Pulmonary artery endothelial cell (primary cell): Measurements from ENCODE around the gene CYP27B1. TPM values are rescaled to one million over a fixed set of nuclear protein-coding genes. Genes with fewer than 3 reads are reported as not detected.
"Not testable (repeated sequence)": the region's sequence is repeated elsewhere in the genome, so short reads cannot be mapped to it uniquely, and the experiment has no call there.

Source experiments
- DNase-seq: peaks from one replicate; pipeline ENCODE4 v3.0.0-alpha.2; 2011; ENCODE audit warnings: low read depth, low spot score
- total RNA-seq: library from RNA; depleted of rRNA; stranded (reverse); fragments of >200 nt; gene quantifications from 2 replicates; pipeline ENCODE4 v1.2.3, GENCODE V29; 2014

Gene CYP27B1
- total RNA-seq, 1 donor from 2014 or later, result 0.66 TPM

GRCh38 chr12:57722716-57723629 lies 43.9 kb downstream of the CYP27B1 start:
- DNase-seq, result no peak

- not testable (repeated sequence) for DNase-seq
Measured at GRCh38 chr12:57721846-57722608, 44.9 kb downstream of the CYP27B1 start.

GRCh38 chr12:57720606-57721595 lies 46.0 kb downstream of the CYP27B1 start:
- DNase-seq, result no peak

GRCh38 chr12:57719777-57720605 lies 46.9 kb downstream of the CYP27B1 start:
- no peak for DNase-seq

- DNase-seq, result no peak
Measured at GRCh38 chr12:57718641-57719528, 48.0 kb downstream of the CYP27B1 start.

- no peak for DNase-seq
Measured at GRCh38 chr12:57717846-57718640, 48.8 kb downstream of the CYP27B1 start.

- no peak for DNase-seq
Measured at GRCh38 chr12:57717131-57717530, 49.7 kb downstream of the CYP27B1 start.

GRCh38 chr12:57716305-57716704 lies 50.6 kb downstream of the CYP27B1 start:
- DNase-seq, result no peak

- no peak for DNase-seq
Measured at GRCh38 chr12:57715786-57716185, 51.1 kb downstream of the CYP27B1 start.

GRCh38 chr12:57715036-57715748 lies 51.7 kb downstream of the CYP27B1 start:
- DNase-seq, result not testable (repeated sequence)

GRCh38 chr12:57713209-57713608 lies 53.7 kb downstream of the CYP27B1 start:
- no peak for DNase-seq

- no peak for DNase-seq
Measured at GRCh38 chr12:57712701-57713100, 54.2 kb downstream of the CYP27B1 start.

Other genes starting within 250 kb of the CYP27B1 start
- gene DDIT3, start 246.6 kb downstream of the CYP27B1 start, total RNA-seq, result 6.0 and 12.6 TPM in 2 replicates
- 5.3 and 8.3 TPM in 2 replicates for gene MBD6, start 244.3 kb downstream of the CYP27B1 start, total RNA-seq
- gene DCTN2, start 219.9 kb downstream of the CYP27B1 start, total RNA-seq, result 81.0 and 90.1 TPM in 2 replicates
- under 0.01 and 0.14 TPM in 2 replicates for gene KIF5A, start 217.0 kb downstream of the CYP27B1 start, total RNA-seq
- 10.4 and 11.8 TPM in 2 replicates for gene PIP4K2C, start 175.9 kb downstream of the CYP27B1 start, total RNA-seq
- 4.8 and 11.4 TPM in 2 replicates for gene DTX3, start 162.3 kb downstream of the CYP27B1 start, total RNA-seq
- 5.3 and 5.7 TPM in 2 replicates for gene ARHGEF25, start 155.6 kb downstream of the CYP27B1 start, total RNA-seq
- gene B4GALNT1, start 133.9 kb downstream of the CYP27B1 start, total RNA-seq, result 0.07 and 0.35 TPM in 2 replicates
- gene OS9, start 72.9 kb downstream of the CYP27B1 start, total RNA-seq, result 194 and 222 TPM in 2 replicates
- gene AGAP2, start 28.3 kb downstream of the CYP27B1 start, total RNA-seq, result 0.07 and 0.11 TPM in 2 replicates
- 37.7 and 48.0 TPM in 2 replicates for gene TSPAN31, start 22.0 kb downstream of the CYP27B1 start, total RNA-seq
- 139 and 181 TPM in 2 replicates for gene CDK4, start 14.8 kb downstream of the CYP27B1 start, total RNA-seq
- 3.9 and 5.3 TPM in 2 replicates for gene MARCHF9, start 12.0 kb downstream of the CYP27B1 start, total RNA-seq
- 5.0 and 8.1 TPM in 2 replicates for gene METTL1, start 5.0 kb upstream of the CYP27B1 start, total RNA-seq
- gene EEF1AKMT3, start 5.5 kb upstream of the CYP27B1 start, total RNA-seq, result 5.4 and 6.3 TPM in 2 replicates
- 26.0 and 31.7 TPM in 2 replicates for gene TSFM, start 15.7 kb upstream of the CYP27B1 start, total RNA-seq
- gene AVIL, start 51.7 kb upstream of the CYP27B1 start, total RNA-seq, result 0.46 and 1.8 TPM in 2 replicates
- 53.2 and 86.3 TPM in 2 replicates for gene CTDSP2, start 79.7 kb upstream of the CYP27B1 start, total RNA-seq
- 8.4 and 10.6 TPM in 2 replicates for gene ATP23, start 174.5 kb upstream of the CYP27B1 start, total RNA-seq